ENCODE measurements around the gene EFCAB6. TPM values are rescaled to one million over a fixed set of nuclear protein-coding genes. Genes with fewer than 3 reads are reported as not detected.

The EFCAB6 gene
- total and polyA plus RNA-seq, 4 donors = 1.7 to 15.4 (median 7.6) TPM

DNA sequence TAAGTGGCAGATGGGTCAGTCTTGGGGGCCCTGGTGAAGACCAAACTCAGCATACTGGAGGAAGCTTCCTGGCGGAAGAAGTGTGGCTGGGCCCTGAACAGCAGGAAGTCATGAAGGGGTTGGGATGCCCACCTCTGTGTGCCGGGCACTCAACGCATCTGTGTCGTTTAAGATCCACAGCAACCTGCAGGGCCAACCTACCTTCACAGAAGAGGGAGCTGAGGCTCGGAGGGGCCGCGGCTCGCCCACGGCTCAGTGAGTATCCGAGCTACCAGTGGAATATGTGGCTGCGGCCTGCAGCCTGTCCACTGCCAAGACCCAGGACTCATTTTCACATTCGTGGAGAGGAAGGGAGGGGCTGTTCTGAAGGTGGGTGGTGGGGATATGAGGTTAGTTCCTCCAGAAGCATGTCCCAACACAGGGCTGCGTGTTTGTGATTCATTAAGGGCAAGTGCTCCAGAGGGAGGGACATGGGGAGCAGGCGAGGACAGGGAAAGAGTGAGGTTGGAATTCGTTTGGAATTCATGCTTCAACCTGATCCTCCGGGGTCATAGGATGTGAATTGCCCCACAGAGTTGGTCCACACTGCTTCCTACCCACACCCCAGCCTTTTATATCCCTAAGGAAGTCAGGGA is 300.7 kb downstream of the EFCAB6 start:
- TF ChIP-seq, protein P1, sequence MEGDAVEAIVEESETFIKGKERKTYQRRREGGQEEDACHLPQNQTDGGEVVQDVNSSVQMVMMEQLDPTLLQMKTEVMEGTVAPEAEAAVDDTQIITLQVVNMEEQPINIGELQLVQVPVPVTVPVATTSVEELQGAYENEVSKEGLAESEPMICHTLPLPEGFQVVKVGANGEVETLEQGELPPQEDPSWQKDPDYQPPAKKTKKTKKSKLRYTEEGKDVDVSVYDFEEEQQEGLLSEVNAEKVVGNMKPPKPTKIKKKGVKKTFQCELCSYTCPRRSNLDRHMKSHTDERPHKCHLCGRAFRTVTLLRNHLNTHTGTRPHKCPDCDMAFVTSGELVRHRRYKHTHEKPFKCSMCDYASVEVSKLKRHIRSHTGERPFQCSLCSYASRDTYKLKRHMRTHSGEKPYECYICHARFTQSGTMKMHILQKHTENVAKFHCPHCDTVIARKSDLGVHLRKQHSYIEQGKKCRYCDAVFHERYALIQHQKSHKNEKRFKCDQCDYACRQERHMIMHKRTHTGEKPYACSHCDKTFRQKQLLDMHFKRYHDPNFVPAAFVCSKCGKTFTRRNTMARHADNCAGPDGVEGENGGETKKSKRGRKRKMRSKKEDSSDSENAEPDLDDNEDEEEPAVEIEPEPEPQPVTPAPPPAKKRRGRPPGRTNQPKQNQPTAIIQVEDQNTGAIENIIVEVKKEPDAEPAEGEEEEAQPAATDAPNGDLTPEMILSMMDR (IDR thresholded peaks at IDR 0.05; ENCODE audit: control extremely low read depth, extremely low read depth) = no peak
- H3K27me3 ChIP-seq (ENCODE audit: control insufficient read depth in 3 of 3, insufficient read depth in 3 of 3, low read length in 2 of 3) = no peaks in the 10 kb centered on the region
- no peak overlapping the region for H3K27ac ChIP-seq (ENCODE audit: low read depth in 1 of 2, low read length in 1 of 2)
- H3K4me1 ChIP-seq (ENCODE audit: control insufficient read depth in 5 of 5, insufficient read depth in 5 of 5, low read length in 5 of 5) = no peaks in the 10 kb centered on the region
- no peak overlapping the region for H3K9ac ChIP-seq (ENCODE audit: insufficient read depth in 1 of 2, low read length in 2 of 2)
- H3K9me3 ChIP-seq (ENCODE audit: control insufficient read depth in 4 of 4, insufficient read depth in 3 of 4, low read length in 3 of 4) = peaks cover 0 to 3% (median 0%) of the 10 kb centered on the region in 4 donors
- WGBS, 2 donors = 79 to 84% methylated on average over 16 of the region's 16 CpGs
- ATAC-seq (ENCODE audit: insufficient read depth, low FRiP score) (no peak), DNase-seq (no peak)
- no peak overlapping the region for H3K4me3 ChIP-seq
- H3K36me3 ChIP-seq (ENCODE audit: control insufficient read depth in 4 of 4, insufficient read depth in 4 of 4, low read length in 4 of 4) = no peaks in the 10 kb centered on the region

DNA sequence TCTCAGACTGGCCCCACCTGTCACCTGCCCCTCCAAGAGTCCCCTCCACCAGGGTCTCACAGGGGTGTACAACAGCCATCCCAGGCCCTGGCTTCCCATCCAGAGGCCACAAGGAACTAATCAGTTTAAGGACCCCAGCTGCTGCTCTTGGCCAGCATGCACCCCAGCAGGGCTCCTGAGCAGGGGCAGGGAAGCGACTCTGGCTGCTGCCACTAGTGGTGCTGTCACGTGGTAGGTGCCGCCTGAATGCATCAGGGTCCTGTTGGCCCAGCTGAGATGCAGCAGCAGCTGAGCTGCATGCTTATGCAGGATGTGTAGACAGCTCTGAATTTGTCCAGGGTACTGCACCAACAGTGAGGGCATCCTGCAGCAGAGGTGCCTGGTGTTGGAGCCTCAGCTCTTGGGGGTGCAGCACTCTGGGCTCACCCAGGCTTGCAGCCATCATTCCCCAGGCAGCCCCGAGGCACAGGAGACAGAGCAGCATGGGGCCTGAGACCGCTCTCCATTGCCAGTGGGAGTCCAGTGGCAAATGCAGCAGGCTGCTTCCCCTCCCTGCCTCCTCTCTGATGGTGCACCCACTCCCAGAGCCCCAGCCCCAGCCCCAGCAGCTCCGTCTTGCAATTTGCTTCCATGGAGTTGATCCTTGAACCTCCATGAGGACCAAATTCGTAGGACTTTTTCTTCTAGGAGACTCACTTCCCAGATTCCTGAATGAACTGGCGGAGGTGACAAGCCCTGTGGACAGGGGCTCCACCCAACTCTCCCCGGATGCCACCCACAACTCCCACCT is 301.6 kb downstream of the EFCAB6 start:
- Histone ChIP-seq H3K36me3 (ENCODE audit: control insufficient read depth in 4 of 4, insufficient read depth in 4 of 4, low read length in 4 of 4) (no peaks in the 10 kb centered on the region), H3K9me3 (ENCODE audit: control insufficient read depth in 4 of 4, insufficient read depth in 3 of 4, low read length in 3 of 4) (no peaks in the 10 kb centered on the region), H3K27me3 (ENCODE audit: control insufficient read depth in 3 of 3, insufficient read depth in 3 of 3, low read length in 2 of 3) (no peaks in the 10 kb centered on the region), H3K27ac (ENCODE audit: low read depth in 1 of 2, low read length in 1 of 2) (no peak overlapping the region), H3K4me3 (no peak overlapping the region), H3K9ac (ENCODE audit: insufficient read depth in 1 of 2, low read length in 2 of 2) (no peak overlapping the region), H3K4me1 (ENCODE audit: control insufficient read depth in 5 of 5, insufficient read depth in 5 of 5, low read length in 5 of 5) (no peaks in the 10 kb centered on the region)
- TF ChIP-seq, protein P1 (IDR thresholded peaks at IDR 0.05; ENCODE audit: control extremely low read depth, extremely low read depth) = no peak
- no peak for ATAC-seq (ENCODE audit: insufficient read depth, low FRiP score)
- DNase-seq = no peak
- WGBS, 2 donors = 78 to 84% methylated on average over 9 of the region's 9 CpGs

DNA sequence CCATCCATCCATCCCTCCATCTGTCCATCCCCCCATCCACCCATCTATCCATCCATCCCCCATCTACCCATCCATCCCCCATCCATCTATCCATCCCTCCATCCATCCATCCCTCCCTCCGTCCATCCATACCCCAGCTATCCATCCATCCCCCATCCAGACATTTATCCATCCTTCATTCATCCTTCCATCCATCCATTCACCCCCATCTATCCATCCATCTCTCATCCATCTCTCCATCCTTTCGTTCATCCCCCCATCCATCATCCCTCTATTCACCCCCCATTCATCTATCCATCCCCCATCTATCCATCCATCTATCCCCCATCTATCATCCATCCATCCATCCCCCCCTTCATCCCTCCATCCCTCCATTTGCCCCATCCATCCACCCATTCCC is 302.8 kb downstream of the EFCAB6 start:
- ATAC-seq (ENCODE audit: insufficient read depth, low FRiP score) (no peak), DNase-seq (no peak)
- no peaks in the 10 kb centered on the region for H3K27me3 ChIP-seq (ENCODE audit: control insufficient read depth in 3 of 3, insufficient read depth in 3 of 3, low read length in 2 of 3)
- TF ChIP-seq, protein P1 (IDR thresholded peaks at IDR 0.05; ENCODE audit: control extremely low read depth, extremely low read depth) = no peak
- WGBS, 2 donors = 90 to 92% methylated on average over 2 of the region's 2 CpGs
- no peak overlapping the region for H3K27ac ChIP-seq (ENCODE audit: low read depth in 1 of 2, low read length in 1 of 2)
- peaks cover 0 to 2% (median 0%) of the 10 kb centered on the region in 4 donors for H3K9me3 ChIP-seq (ENCODE audit: control insufficient read depth in 4 of 4, insufficient read depth in 3 of 4, low read length in 3 of 4)
- H3K4me3 ChIP-seq = no peak overlapping the region
- no peaks in the 10 kb centered on the region for H3K36me3 ChIP-seq (ENCODE audit: control insufficient read depth in 4 of 4, insufficient read depth in 4 of 4, low read length in 4 of 4)
- no peaks in the 10 kb centered on the region for H3K4me1 ChIP-seq (ENCODE audit: control insufficient read depth in 5 of 5, insufficient read depth in 5 of 5, low read length in 5 of 5)
- no peak overlapping the region for H3K9ac ChIP-seq (ENCODE audit: insufficient read depth in 1 of 2, low read length in 2 of 2)
